Endothelial cell of umbilical vein (primary cell): ENCODE data around the gene PDE11A. TPM values are rescaled to one million over a fixed set of nuclear protein-coding genes. Genes with fewer than 3 reads are reported as not detected.

Experiments used
- BruUV-seq: library from RNA; stranded (reverse); fragments of 400-500 nt; replicated peaks from 2 replicates; lab custom pipeline; 2021; lab: Mats Ljungman, UMichigan
- CTCF ChIA-PET: fragments of 300-600, 350-600 bp; sonication (Branson Sonifier 250); formaldehyde crosslinking; loops from one replicate; lab custom pipeline; 2021; ENCODE audit warnings: antibody characterized with exemption, inconsistent platforms; lab: Charles Lee
- POLR2A ChIA-PET: fragments of 300-600, 350-600 bp; sonication (Branson Sonifier 250); formaldehyde crosslinking; loops from one replicate; lab custom pipeline; 2021; ENCODE audit warnings: antibody characterized with exemption, inconsistent platforms; lab: Charles Lee
- DNase-seq: peaks from one replicate; pipeline ENCODE4 v3.0.0-alpha.2; 2011; ENCODE audit warnings: low read depth, low spot score
- FAIRE-seq: peaks from 2 replicates; lab custom pipeline; 2011; peaks lifted over from hg19 to GRCh38; lab: Jason Lieb, UNC
- H2AFZ ChIP-seq: 2 replicates; pipeline ENCODE4 v1.6.0; 2012; ENCODE audit warnings: low read depth, low read length, control low read depth, inconsistent platforms
- H3K27ac ChIP-seq: 2 replicates; pipeline ENCODE4 v1.5.1; 2011; ENCODE audit warnings: low read depth, mild to moderate bottlenecking, control low read depth, low read length, moderate library complexity; ENCODE audit not compliant: insufficient read depth
- H3K27me3 ChIP-seq, 2 experiments: 2 replicates each; pipeline versions ENCODE4 v1.6.0 to v1.6.1; 2011; ENCODE audit warnings: low read length in 2 of 2, mixed read lengths in 1 of 2; ENCODE audit not compliant: control insufficient read depth in 2 of 2, insufficient read depth in 2 of 2
- H3K36me3 ChIP-seq, 2 experiments: 2 replicates in 1 of 2; 3 replicates in 1 of 2; pipeline ENCODE4 v1.5.1; 2011; ENCODE audit warnings: low read length in 2 of 2, mild to moderate bottlenecking in 1 of 2, moderate library complexity in 1 of 2; ENCODE audit not compliant: control insufficient read depth in 2 of 2, insufficient read depth in 2 of 2; ENCODE audit errors: extremely low read depth in 1 of 2
- H3K4me1 ChIP-seq: 3 replicates; pipeline ENCODE4 v1.5.1; 2011; ENCODE audit warnings: mild to moderate bottlenecking, low read length; ENCODE audit not compliant: control insufficient read depth, insufficient read depth; ENCODE audit errors: extremely low read depth
- H3K4me2 ChIP-seq: 2 replicates; pipeline ENCODE4 v1.6.1; 2011; ENCODE audit warnings: low read length, control low read depth, mixed read lengths; ENCODE audit not compliant: insufficient read depth
- H3K4me3 ChIP-seq, 3 experiments: fragments of 200-600 bp in 1 of 3; sonication (generic), shearing (Covaris generic) in 1 of 3; replicated peaks in 1 of 3; 2 replicates each; pipeline ENCODE4 v1.5.1; 2011 to 2016; ENCODE audit warnings: control low read depth in 3 of 3, low read length in 3 of 3, mild to moderate bottlenecking in 2 of 3, inconsistent platforms in 1 of 3, low read depth in 1 of 3, moderate library complexity in 1 of 3; ENCODE audit not compliant: insufficient read depth in 1 of 3
- H3K79me2 ChIP-seq: 2 replicates; pipeline ENCODE4 v1.6.0; 2012; ENCODE audit warnings: low read length, inconsistent platforms; ENCODE audit not compliant: control insufficient read depth, insufficient read depth
- H3K9ac ChIP-seq: replicated peaks from 2 replicates; pipeline ENCODE3; 2011; ENCODE audit warnings: low read length, control low read depth; ENCODE audit not compliant: insufficient read depth; ENCODE audit errors: extremely low read depth
- H3K9me1 ChIP-seq: replicated peaks from 3 replicates; pipeline ENCODE4 v1.6.0; 2011; ENCODE audit warnings: mild to moderate bottlenecking, low read length; ENCODE audit not compliant: control insufficient read depth, insufficient read depth; ENCODE audit errors: extremely low read depth
- H3K9me3 ChIP-seq: replicated peaks from 2 replicates; pipeline ENCODE4 v1.5.1; 2012; ENCODE audit warnings: low read length, inconsistent platforms; ENCODE audit not compliant: control insufficient read depth, insufficient read depth
- H4K20me1 ChIP-seq: replicated peaks from 2 replicates; pipeline ENCODE3; 2011; ENCODE audit warnings: mild to moderate bottlenecking, low read length; ENCODE audit not compliant: control insufficient read depth, insufficient read depth; ENCODE audit errors: extremely low read depth
- EZH2 ChIP-seq: IDR thresholded peaks from 2 replicates; pipeline ENCODE4 v1.6.1; 2012; ENCODE audit warnings: borderline replicate concordance, low read depth, mild to moderate bottlenecking, moderate library complexity, low read length, inconsistent platforms; ENCODE audit not compliant: severe bottlenecking
- FOS ChIP-seq: IDR thresholded peaks from 2 replicates; pipeline ENCODE4 v1.6.1; 2011; ENCODE audit warnings: mild to moderate bottlenecking, low read length, moderate library complexity, borderline replicate concordance; ENCODE audit not compliant: insufficient read depth
- GATA2 ChIP-seq: IDR thresholded peaks from 2 replicates; pipeline ENCODE4 v1.7.0; 2011; ENCODE audit warnings: low read depth, mild to moderate bottlenecking, moderate library complexity, mixed read lengths, low read length; ENCODE audit not compliant: insufficient read length, insufficient read depth
- JUN ChIP-seq: IDR thresholded peaks from 2 replicates; pipeline ENCODE4 v1.6.1; 2011; ENCODE audit warnings: borderline replicate concordance, low read depth; ENCODE audit not compliant: insufficient read length, insufficient read depth
- MYC ChIP-seq: IDR thresholded peaks from one replicate; pipeline ENCODE4 v1.6.1; 2011; ENCODE audit warnings: mild to moderate bottlenecking, low read depth, low read length
- POLR2A ChIP-seq: IDR thresholded peaks from 2 replicates; pipeline ENCODE4 v1.6.1; 2012; ENCODE audit warnings: low read depth, mild to moderate bottlenecking, control low read depth, low read length
- POLR2AphosphoS5 ChIP-seq: IDR thresholded peaks from 2 replicates; pipeline ENCODE4 v1.6.1; 2012; ENCODE audit warnings: low read depth, mild to moderate bottlenecking, control low read depth, low read length, moderate library complexity; ENCODE audit not compliant: insufficient read depth
- dilution Hi-C: fragments of 300-500 bp; cut with MboI; formaldehyde crosslinking; loops from one replicate; pipeline ENCODE4 v1.15.0; 2019; ENCODE audit warnings: low sequenced_read_pairs; ENCODE audit not compliant: extremely low pct_ligation_motif_present
- intact Hi-C: fragments of 100-400 bp; cut with micrococcal nuclease; formaldehyde crosslinking; loops from one replicate; pipeline ENCODE4 v1.10.0; 2022
- polyA plus RNA-seq, 4 experiments: library from polyadenylated mRNA; depleted of rRNA in 3 of 4; stranded (reverse) in 3 of 4; unstranded in 1 of 4; fragments of >200 nt; gene quantifications; 2 replicates each; pipeline versions ENCODE4 v1.2.1 to v1.2.3, GENCODE V29; 2011 to 2012; ENCODE audit warnings: missing spikeins in 1 of 4
- total RNA-seq: library from RNA; stranded (reverse); gene quantifications from 2 replicates; pipeline ENCODE4 v1.2.3, GENCODE V29; 2021
- TF ChIP-seq, protein P1 (sequence below), 2 donors: IDR thresholded peaks; 1 replicate in 1 of 2; 2 replicates in 1 of 2; pipeline ENCODE4 v1.5.1; 2011; ENCODE audit warnings: low read length in 2 of 2, mild to moderate bottlenecking in 2 of 2, moderate library complexity in 2 of 2, control low read depth in 1 of 2, inconsistent platforms in 1 of 2, low read depth in 1 of 2; ENCODE audit not compliant: insufficient read depth in 1 of 2; ENCODE audit errors: extremely low read depth in 1 of 2
- TF ChIP-seq, protein P2 (sequence below): IDR thresholded peaks from 2 replicates; pipeline ENCODE4 v1.6.1; 2011; ENCODE audit not compliant: insufficient read depth, insufficient read length

The PDE11A gene
- total and polyA plus RNA-seq, 2 donors (not counting 3 experiments of a cell fraction or from before 2014, with no cell fraction given), result 0.07 to 0.51 TPM

DNA sequence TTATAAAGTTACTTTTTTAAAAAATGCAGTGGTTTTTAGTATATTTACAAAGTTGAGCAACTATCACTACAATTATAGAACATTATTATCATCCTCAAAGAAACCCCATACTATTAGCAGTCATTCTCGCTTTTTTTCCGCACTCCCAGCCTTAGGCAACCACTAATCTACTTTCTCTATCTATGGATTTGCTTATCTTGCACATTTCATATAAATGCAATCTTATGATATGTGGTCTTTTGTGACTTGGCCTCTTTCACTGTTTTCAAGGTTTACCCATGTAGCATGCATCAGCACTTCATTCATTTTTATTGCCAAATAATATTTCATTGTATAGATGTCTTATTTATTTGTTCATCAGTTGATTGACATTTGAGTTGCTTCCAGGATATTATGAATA, 406.6 kb downstream of the PDE11A start:
- intact Hi-C loops (no loop called here), dilution Hi-C loops (no loop called here)
- DNase-seq, result no peak
- H2AFZ ChIP-seq, result no peak overlapping the region
- peaks cover 2 to 3% of the 10 kb centered on the region in 2 experiments for H3K27me3 ChIP-seq
- H3K9me3 ChIP-seq, result no peaks in the 10 kb centered on the region
- no peak overlapping the region for H3K4me2 ChIP-seq
- ChIA-PET CTCF (no interaction called here), POLR2A (no interaction called here)
- H3K36me3 ChIP-seq, result no peaks in the 10 kb centered on the region
- H3K9ac ChIP-seq, result no peak overlapping the region
- H4K20me1 ChIP-seq, result no peaks in the 10 kb centered on the region
- no peak overlapping the region for H3K4me3 ChIP-seq
- no peak overlapping the region for H3K27ac ChIP-seq
- no TSS peak for BruUV-seq
- H3K79me2 ChIP-seq, result no peaks in the 10 kb centered on the region
- no peaks in the 10 kb centered on the region for H3K4me1 ChIP-seq
- no peak for FAIRE-seq
- TF ChIP-seq EZH2 (no peak), POLR2A (no peak), JUN (no peak), MYC (no peak), FOS (no peak), GATA2 (no peak), POLR2AphosphoS5 (no peak)
- TF ChIP-seq, protein P1, sequence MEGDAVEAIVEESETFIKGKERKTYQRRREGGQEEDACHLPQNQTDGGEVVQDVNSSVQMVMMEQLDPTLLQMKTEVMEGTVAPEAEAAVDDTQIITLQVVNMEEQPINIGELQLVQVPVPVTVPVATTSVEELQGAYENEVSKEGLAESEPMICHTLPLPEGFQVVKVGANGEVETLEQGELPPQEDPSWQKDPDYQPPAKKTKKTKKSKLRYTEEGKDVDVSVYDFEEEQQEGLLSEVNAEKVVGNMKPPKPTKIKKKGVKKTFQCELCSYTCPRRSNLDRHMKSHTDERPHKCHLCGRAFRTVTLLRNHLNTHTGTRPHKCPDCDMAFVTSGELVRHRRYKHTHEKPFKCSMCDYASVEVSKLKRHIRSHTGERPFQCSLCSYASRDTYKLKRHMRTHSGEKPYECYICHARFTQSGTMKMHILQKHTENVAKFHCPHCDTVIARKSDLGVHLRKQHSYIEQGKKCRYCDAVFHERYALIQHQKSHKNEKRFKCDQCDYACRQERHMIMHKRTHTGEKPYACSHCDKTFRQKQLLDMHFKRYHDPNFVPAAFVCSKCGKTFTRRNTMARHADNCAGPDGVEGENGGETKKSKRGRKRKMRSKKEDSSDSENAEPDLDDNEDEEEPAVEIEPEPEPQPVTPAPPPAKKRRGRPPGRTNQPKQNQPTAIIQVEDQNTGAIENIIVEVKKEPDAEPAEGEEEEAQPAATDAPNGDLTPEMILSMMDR (IDR thresholded peaks at IDR 0.05; ENCODE audit: extremely low read depth in 1 of 2, insufficient read depth in 1 of 2, low read depth in 1 of 2, low read length in 2 of 2), result no peak
- TF ChIP-seq, protein P2, sequence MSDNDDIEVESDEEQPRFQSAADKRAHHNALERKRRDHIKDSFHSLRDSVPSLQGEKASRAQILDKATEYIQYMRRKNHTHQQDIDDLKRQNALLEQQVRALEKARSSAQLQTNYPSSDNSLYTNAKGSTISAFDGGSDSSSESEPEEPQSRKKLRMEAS, result no peak
- H3K9me1 ChIP-seq, result no peaks in the 10 kb centered on the region
